ENCODE results near the gene H19.

The H19 gene

GRCh38 chr11:1982873-1983600 lies 14.6 kb downstream of the H19 start:
- DNase-seq, result no peak

DNA sequence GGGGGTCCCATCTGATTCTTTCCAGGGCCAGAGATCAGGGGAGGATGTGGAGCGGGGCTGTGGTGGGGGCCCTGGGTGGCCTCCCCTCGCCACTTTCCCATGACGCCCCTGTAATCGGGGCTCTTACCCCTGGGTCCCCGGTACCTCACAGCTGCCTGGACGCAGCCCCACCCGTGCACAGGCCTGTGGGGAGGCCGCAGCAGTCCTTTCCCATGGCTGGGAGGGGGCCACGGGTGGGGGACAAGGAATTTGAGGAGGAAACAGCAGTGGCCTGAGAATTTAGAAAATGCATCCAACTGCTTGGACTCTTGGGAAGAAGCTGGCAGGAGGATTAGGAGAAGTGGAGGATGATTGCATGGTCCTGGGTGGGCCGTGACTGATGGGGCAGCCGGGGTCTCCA lies 18.0 kb downstream of the H19 start:
- DNase-seq, result no peak

GRCh38 chr11:1978720-1979473 lies 18.7 kb downstream of the H19 start:
- DNase-seq, result no peak

DNA sequence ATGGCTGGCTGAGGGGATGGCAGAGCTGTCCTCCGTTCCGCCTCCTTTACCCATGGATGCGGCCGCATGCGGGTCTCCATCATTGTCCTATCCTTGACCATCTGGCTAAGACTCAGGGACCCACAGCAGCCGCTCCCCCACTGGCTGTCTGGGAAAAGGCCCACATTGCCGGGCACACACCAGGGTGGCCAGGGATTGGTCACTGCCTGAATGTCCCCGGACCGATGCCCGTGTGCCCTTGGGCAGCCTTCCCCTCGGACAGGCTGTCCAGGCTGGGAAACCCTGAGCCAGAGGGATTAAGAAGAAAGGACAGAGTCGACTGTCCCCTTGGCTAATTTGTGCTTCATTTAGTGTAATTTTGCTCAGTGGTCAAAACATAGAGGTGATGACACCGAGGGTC lies 22.5 kb downstream of the H19 start:
- no peak for DNase-seq

- DNase-seq, result no peak
Observed at GRCh38 chr11:1970956-1971355, 26.7 kb downstream of the H19 start.

GRCh38 chr11:1969776-1970175 lies 27.9 kb downstream of the H19 start:
- no peak for DNase-seq

- DNase-seq, result no peak
Observed at GRCh38 chr11:1969035-1969434, 28.6 kb downstream of the H19 start.

GRCh38 chr11:1968454-1969002 lies 29.1 kb downstream of the H19 start:
- no peak for DNase-seq

GRCh38 chr11:1967641-1968225 lies 29.9 kb downstream of the H19 start:
- no peak for DNase-seq

DNA sequence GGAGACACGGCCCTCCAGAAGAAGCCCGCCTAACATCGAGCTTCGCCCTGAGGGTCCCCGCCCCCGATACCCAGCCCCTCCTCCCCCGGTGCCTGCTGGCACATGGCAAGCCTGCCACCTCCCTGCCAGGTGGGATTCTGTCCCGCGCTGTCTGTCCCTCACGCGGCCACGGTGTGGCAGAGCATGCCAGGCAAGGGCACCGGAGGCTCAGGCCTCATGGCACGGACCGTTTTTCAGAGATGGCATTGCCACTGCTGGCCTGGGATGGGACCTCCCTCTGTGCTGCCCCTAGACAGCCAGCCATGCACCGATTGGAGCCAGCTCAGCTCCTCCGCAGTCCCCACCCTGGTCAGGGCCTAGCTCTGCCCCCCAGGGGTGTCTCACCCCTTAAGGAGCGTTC lies 31.1 kb downstream of the H19 start:
- DNase-seq, result no peak

DNA sequence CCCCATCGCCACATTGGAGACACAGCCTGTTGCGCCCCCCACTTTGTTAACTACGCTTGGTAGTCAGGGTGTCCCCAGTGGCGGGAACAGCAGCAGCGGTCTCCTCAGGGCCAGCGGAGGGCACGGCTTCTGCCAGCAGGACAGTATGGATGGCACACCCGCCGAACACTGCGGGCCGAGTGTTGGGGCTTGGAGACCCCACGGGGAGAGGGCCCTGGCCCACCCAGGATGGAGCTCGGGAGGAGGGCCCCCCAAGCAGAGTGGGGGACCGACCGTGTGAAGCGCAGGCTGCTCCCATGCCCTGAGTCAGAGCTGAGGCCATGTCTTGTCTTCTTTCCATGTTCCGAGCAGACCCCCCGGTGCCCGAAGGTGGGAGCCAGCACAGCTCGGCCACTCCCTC lies 32.7 kb downstream of the H19 start:
- no peak for DNase-seq

GRCh38 chr11:1964348-1964747 lies 33.3 kb downstream of the H19 start:
- DNase-seq, result no peak

DNA sequence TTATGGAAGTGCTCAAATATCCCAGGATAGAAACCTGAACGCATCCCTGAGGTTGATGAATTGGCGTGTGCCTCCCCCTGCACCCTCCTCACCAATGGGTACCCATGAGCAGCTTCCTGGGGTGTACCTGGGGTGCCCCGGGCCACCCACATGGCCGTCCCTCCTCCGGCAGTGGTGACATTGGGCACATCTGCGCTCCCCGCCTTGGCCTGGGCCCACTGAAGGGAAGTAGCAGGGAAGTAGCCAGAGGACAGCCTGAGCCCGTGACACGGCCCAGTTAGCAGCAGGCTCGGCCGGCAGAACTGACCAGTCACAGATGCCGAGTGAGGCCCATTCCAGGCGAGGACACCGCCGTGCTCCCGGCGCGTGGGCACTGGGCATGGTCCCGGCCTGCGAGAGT lies 33.8 kb downstream of the H19 start:
- no peak for DNase-seq

- DNase-seq, result no peak
Observed at GRCh38 chr11:1959786-1960185, 37.9 kb downstream of the H19 start.

GRCh38 chr11:1958367-1958766 lies 39.3 kb downstream of the H19 start:
- no peak for DNase-seq

GRCh38 chr11:1953489-1954266 lies 44.0 kb downstream of the H19 start:
- no peak for DNase-seq

DNA sequence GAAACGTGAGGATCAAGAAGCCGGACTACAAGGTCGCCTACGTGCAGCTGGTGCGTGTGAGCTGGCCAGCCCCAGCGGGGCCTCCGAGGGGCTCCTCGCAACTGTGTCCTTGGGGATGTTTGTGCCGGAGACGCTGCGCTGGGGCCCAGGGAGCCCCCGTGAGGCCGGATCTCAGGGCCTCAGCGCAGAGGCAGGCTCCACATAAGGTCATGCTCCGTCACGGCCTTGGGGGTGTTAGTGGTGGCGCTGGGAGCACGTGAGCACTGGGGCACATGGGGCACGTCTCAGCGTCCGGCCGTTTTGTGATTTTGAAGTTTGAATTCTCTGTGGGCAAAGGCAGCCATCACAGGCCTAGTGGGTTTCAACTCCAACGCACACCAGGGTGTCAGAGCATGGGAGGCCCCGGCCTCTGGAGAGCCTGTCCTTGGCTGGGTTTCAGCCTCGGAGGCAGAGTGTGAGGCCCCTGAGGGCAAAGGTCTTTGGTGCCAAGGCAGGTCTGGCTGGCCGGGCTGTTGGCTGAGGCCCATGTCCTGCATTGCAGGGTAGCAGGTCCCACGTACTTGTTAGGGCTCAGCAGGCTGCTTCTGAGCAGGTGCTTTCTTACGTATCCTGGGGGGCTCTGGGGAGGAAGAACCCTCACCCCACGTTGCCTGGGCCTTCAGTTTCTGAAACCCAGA lies 44.7 kb downstream of the H19 start:
- DNase-seq, result no peak

GRCh38 chr11:1949922-1950321 lies 47.7 kb downstream of the H19 start:
- no peak for DNase-seq

- no peak for DNase-seq
Observed at GRCh38 chr11:1949302-1949701, 48.3 kb downstream of the H19 start.

- DNase-seq, result no peak
Observed at GRCh38 chr11:1948389-1948788, 49.3 kb downstream of the H19 start.

- no peak for DNase-seq
Observed at GRCh38 chr11:1947592-1948237, 49.9 kb downstream of the H19 start.
